Prostate gland (tissue), 2 donors: ENCODE results near the gene PTPRA.

Experiments
- POLR2A ChIP-seq: fragments of 450-650 bp; IDR thresholded peaks from one replicate; pipeline ENCODE4 v1.6.1; 2016; ENCODE audit warnings: antibody characterized with exemption, mild to moderate bottlenecking
- POLR2AphosphoS5 ChIP-seq: sonication (generic); formaldehyde crosslinking; IDR thresholded peaks from one replicate; pipeline ENCODE4 v1.6.1; 2017; ENCODE audit warnings: antibody characterized with exemption
- TF ChIP-seq, protein P1 (sequence below), 4 experiments: fragments of 200-600 bp in 2 of 4; fragments of 450-650 bp in 2 of 4; sonication (generic) in 2 of 4; IDR thresholded peaks; 1 replicate in 3 of 4; 2 replicates in 1 of 4; pipeline ENCODE4 v1.5.1; 2016 to 2019; ENCODE audit warnings: antibody characterized with exemption in 4 of 4, mild to moderate bottlenecking in 2 of 4, moderate library complexity in 2 of 4

DNA sequence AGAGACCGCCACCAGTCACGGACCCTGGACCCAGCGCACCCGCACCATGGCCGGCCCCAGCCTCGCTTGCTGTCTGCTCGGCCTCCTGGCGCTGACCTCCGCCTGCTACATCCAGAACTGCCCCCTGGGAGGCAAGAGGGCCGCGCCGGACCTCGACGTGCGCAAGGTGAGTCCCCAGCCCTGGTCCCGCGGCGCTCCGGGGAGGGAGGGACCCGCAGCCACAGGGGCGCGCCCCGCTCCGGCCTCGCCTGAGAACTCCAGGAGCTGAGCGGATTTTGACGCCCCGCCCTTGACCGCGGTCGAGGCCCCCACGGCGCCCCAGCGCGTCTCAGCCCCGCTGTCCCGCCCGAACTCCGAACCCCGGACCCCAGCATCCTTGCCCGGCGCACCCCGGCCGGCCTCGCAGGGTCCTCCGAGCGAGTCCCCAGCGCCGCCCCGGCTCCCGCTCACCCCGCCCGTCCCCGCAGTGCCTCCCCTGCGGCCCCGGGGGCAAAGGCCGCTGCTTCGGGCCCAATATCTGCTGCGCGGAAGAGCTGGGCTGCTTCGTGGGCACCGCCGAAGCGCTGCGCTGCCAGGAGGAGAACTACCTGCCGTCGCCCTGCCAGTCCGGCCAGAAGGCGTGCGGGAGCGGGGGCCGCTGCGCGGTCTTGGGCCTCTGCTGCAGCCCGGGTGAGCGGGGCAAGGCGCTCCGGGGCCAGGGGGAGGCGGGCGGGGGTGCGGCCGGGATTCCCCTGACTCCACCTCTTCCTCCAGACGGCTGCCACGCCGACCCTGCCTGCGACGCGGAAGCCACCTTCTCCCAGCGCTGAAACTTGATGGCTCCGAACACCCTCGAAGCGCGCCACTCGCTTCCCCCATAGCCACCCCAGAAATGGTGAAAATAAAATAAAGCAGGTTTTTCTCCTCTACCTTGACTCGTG is 198.6 kb downstream of the PTPRA start, which contains the start of gene OXT:
- TF ChIP-seq POLR2AphosphoS5 (no peak), POLR2A (no peak)
- TF ChIP-seq, protein P1, sequence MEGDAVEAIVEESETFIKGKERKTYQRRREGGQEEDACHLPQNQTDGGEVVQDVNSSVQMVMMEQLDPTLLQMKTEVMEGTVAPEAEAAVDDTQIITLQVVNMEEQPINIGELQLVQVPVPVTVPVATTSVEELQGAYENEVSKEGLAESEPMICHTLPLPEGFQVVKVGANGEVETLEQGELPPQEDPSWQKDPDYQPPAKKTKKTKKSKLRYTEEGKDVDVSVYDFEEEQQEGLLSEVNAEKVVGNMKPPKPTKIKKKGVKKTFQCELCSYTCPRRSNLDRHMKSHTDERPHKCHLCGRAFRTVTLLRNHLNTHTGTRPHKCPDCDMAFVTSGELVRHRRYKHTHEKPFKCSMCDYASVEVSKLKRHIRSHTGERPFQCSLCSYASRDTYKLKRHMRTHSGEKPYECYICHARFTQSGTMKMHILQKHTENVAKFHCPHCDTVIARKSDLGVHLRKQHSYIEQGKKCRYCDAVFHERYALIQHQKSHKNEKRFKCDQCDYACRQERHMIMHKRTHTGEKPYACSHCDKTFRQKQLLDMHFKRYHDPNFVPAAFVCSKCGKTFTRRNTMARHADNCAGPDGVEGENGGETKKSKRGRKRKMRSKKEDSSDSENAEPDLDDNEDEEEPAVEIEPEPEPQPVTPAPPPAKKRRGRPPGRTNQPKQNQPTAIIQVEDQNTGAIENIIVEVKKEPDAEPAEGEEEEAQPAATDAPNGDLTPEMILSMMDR (IDR thresholded peaks at IDR 0.05): no peak
